Memory B cell (primary cell): ENCODE results near the gene ANKRD10.
A peak's percentile ranks its signal among the peaks of the same experiment; 100 is the strongest.

Source experiments
- ATAC-seq: fragments of 150-1000 bp; cut with Tn5 transposase; 2 replicates; pipeline ENCODE4 v1.10.0; 2021; ENCODE audit warnings: low read depth, mild to moderate bottlenecking, moderate library complexity
- DNase-seq, 2 donors: peaks; one replicate each; pipeline ENCODE4 v3.0.0; 2022; ENCODE audit warnings: low spot score in 2 of 2
- H3K27ac Mint-ChIP-seq: one replicate; pipeline ENCODE4 v1.8.0; 2022; ENCODE audit warnings: mild to moderate bottlenecking, moderate library complexity, mixed read lengths
- H3K27me3 Mint-ChIP-seq: one replicate; pipeline ENCODE4 v1.8.0; 2022; ENCODE audit warnings: mixed read lengths
- H3K36me3 Mint-ChIP-seq: one replicate; pipeline ENCODE4 v1.8.0; 2022; ENCODE audit warnings: mild to moderate bottlenecking, mixed read lengths
- H3K4me1 Mint-ChIP-seq: one replicate; pipeline ENCODE4 v1.8.0; 2022; ENCODE audit warnings: mixed read lengths
- H3K4me3 Mint-ChIP-seq: one replicate; pipeline ENCODE4 v1.8.0; 2022; ENCODE audit warnings: mild to moderate bottlenecking, moderate library complexity, mixed read lengths
- H3K9me3 Mint-ChIP-seq: one replicate; pipeline ENCODE4 v1.8.0; 2022; ENCODE audit warnings: mixed read lengths

Gene ANKRD10

GRCh38 chr13:110936519-110936918 lies 21.6 kb upstream of the ANKRD10 start:
- Mint-ChIP-seq H3K27me3 (no peaks in the 10 kb centered on the region), H3K9me3 (peaks cover 26% of the 10 kb centered on the region), H3K27ac (no peak overlapping the region), H3K4me1 (peaks cover 9% of the 10 kb centered on the region), H3K4me3 (no peak overlapping the region), H3K36me3 (peaks cover 13% of the 10 kb centered on the region)
- DNase-seq (no peak), ATAC-seq (no peak)

- ATAC-seq (no peak), DNase-seq (no peak)
- Mint-ChIP-seq H3K4me1 (peaks cover 7% of the 10 kb centered on the region), H3K27ac (no peak overlapping the region), H3K36me3 (peaks cover 13% of the 10 kb centered on the region), H3K9me3 (peaks cover 28% of the 10 kb centered on the region), H3K4me3 (no peak overlapping the region), H3K27me3 (no peaks in the 10 kb centered on the region)
Observed at GRCh38 chr13:110932588-110932987, 17.7 kb upstream of the ANKRD10 start.

GRCh38 chr13:110929104-110929777 lies 14.4 kb upstream of the ANKRD10 start:
- Mint-ChIP-seq H3K9me3 (peaks cover 11% of the 10 kb centered on the region), H3K27me3 (no peaks in the 10 kb centered on the region)

GRCh38 chr13:110925023-110925612 lies 10.2 kb upstream of the ANKRD10 start:
- H3K4me1 Mint-ChIP-seq, result peaks cover 23% of the 10 kb centered on the region
- H3K9me3 Mint-ChIP-seq, result peaks cover 2% of the 10 kb centered on the region
- H3K36me3 Mint-ChIP-seq, result no peaks in the 10 kb centered on the region
- ATAC-seq (no peak), DNase-seq (no peak)
- H3K27ac Mint-ChIP-seq, result no peak overlapping the region
- H3K27me3 Mint-ChIP-seq, result no peaks in the 10 kb centered on the region
- H3K4me3 Mint-ChIP-seq, result no peak overlapping the region

More at GRCh38 chr13:110929104-110929777, 14.4 kb upstream of the ANKRD10 start:
- Mint-ChIP-seq H3K36me3 (peaks cover 6% of the 10 kb centered on the region), H3K27ac (no peak overlapping the region), H3K4me3 (no peak overlapping the region), H3K4me1 (peaks cover 7% of the 10 kb centered on the region)
- ATAC-seq (peak; percentile 44), DNase-seq (no peak)

- DNase-seq, result no peak
- Mint-ChIP-seq H3K27me3 (no peaks in the 10 kb centered on the region), H3K4me3 (no peak overlapping the region), H3K27ac (no peak overlapping the region), H3K36me3 (no peaks in the 10 kb centered on the region), H3K9me3 (no peaks in the 10 kb centered on the region), H3K4me1 (peaks cover 27% of the 10 kb centered on the region)
- ATAC-seq, result no peak
Observed at GRCh38 chr13:110924639-110924934, 9.7 kb upstream of the ANKRD10 start.

GRCh38 chr13:110923777-110924638 lies 9.1 kb upstream of the ANKRD10 start:
- no peak overlapping the region for H3K27ac Mint-ChIP-seq
- H3K27me3 Mint-ChIP-seq, result no peaks in the 10 kb centered on the region
- H3K4me3 Mint-ChIP-seq, result no peak overlapping the region
- ATAC-seq, result no peak
- peaks cover 22% of the 10 kb centered on the region for H3K4me1 Mint-ChIP-seq
- no peak for DNase-seq
- H3K36me3 Mint-ChIP-seq, result no peaks in the 10 kb centered on the region
- H3K9me3 Mint-ChIP-seq, result no peaks in the 10 kb centered on the region

GRCh38 chr13:110923086-110923485 lies 8.2 kb upstream of the ANKRD10 start:
- H3K27ac Mint-ChIP-seq, result no peak overlapping the region
- no peaks in the 10 kb centered on the region for H3K9me3 Mint-ChIP-seq
- H3K36me3 Mint-ChIP-seq, result no peaks in the 10 kb centered on the region
- H3K4me3 Mint-ChIP-seq, result no peak overlapping the region
- H3K27me3 Mint-ChIP-seq, result no peaks in the 10 kb centered on the region
- peaks cover 23% of the 10 kb centered on the region for H3K4me1 Mint-ChIP-seq
- ATAC-seq (no peak), DNase-seq (no peak)

- peaks cover 26% of the 10 kb centered on the region for H3K4me1 Mint-ChIP-seq
- H3K4me3 Mint-ChIP-seq, result no peak overlapping the region
- no peak overlapping the region for H3K27ac Mint-ChIP-seq
- no peaks in the 10 kb centered on the region for H3K9me3 Mint-ChIP-seq
- no peak for ATAC-seq
- peaks cover 2% of the 10 kb centered on the region for H3K36me3 Mint-ChIP-seq
- no peak for DNase-seq
- no peaks in the 10 kb centered on the region for H3K27me3 Mint-ChIP-seq
Observed at GRCh38 chr13:110922506-110922905, 7.6 kb upstream of the ANKRD10 start.

GRCh38 chr13:110921695-110922094 lies 6.8 kb upstream of the ANKRD10 start:
- peaks cover 2% of the 10 kb centered on the region for H3K36me3 Mint-ChIP-seq
- H3K27ac Mint-ChIP-seq, result peak overlapping the region; percentile 87
- H3K9me3 Mint-ChIP-seq, result no peaks in the 10 kb centered on the region
- ATAC-seq (no peak), DNase-seq (no peak)
- H3K27me3 Mint-ChIP-seq, result no peaks in the 10 kb centered on the region
- peak overlapping the region; percentile 71 for H3K4me3 Mint-ChIP-seq
- H3K4me1 Mint-ChIP-seq, result peaks cover 27% of the 10 kb centered on the region

- ATAC-seq (no peak), DNase-seq (no peak)
- Mint-ChIP-seq H3K4me3 (peak overlapping the region; percentile 71), H3K36me3 (peaks cover 2% of the 10 kb centered on the region), H3K27me3 (no peaks in the 10 kb centered on the region), H3K4me1 (peaks cover 32% of the 10 kb centered on the region), H3K9me3 (no peaks in the 10 kb centered on the region), H3K27ac (peak overlapping the region; percentile 87)
Observed at GRCh38 chr13:110921209-110921608, 6.3 kb upstream of the ANKRD10 start.

- Mint-ChIP-seq H3K9me3 (no peaks in the 10 kb centered on the region), H3K27ac (peak overlapping the region; percentile 87), H3K27me3 (no peaks in the 10 kb centered on the region), H3K36me3 (peaks cover 2% of the 10 kb centered on the region), H3K4me1 (peaks cover 36% of the 10 kb centered on the region), H3K4me3 (peak overlapping the region; percentile 51)
- DNase-seq, result no peak
- peak; percentile 18 for ATAC-seq
Observed at GRCh38 chr13:110920038-110920437, 5.2 kb upstream of the ANKRD10 start.

GRCh38 chr13:110916301-110917142 lies 1.7 kb upstream of the ANKRD10 start:
- Mint-ChIP-seq H3K27me3 (no peaks in the 10 kb centered on the region), H3K4me1 (peaks cover 44% of the 10 kb centered on the region), H3K4me3 (peak overlapping the region; percentile 1), H3K9me3 (no peaks in the 10 kb centered on the region), H3K36me3 (peaks cover 2% of the 10 kb centered on the region), H3K27ac (peak overlapping the region; percentile 95)
- no peak for DNase-seq
- no peak for ATAC-seq

GRCh38 chr13:110915874-110916206 lies 971 bp upstream of the ANKRD10 start:
- peak overlapping the region; percentile 97 for H3K4me3 Mint-ChIP-seq

More at GRCh38 chr13:110915874-110916206, 971 bp upstream of the ANKRD10 start:
- DNase-seq (no peak), ATAC-seq (no peak)
- Mint-ChIP-seq H3K27me3 (no peaks in the 10 kb centered on the region), H3K4me1 (peaks cover 41% of the 10 kb centered on the region), H3K36me3 (peaks cover 2% of the 10 kb centered on the region), H3K9me3 (no peaks in the 10 kb centered on the region), H3K27ac (peak overlapping the region; percentile 95)
